Thymus (tissue), 14 donors: ENCODE results near the gene VEZT. TPM values are rescaled to one million over a fixed set of nuclear protein-coding genes. Genes with fewer than 3 reads are reported as not detected.

Experiments
- DNase-seq, 9 donors: peaks; one replicate each; pipeline ENCODE4 v3.0.0-alpha.2; 2013; ENCODE audit warnings: low spot score in 9 of 9, low read depth in 6 of 9, missing footprints in 1 of 9
- H3K27ac ChIP-seq, 2 donors: one replicate each; pipeline ENCODE4 v1.5.1; 2013; ENCODE audit warnings: control low read depth in 1 of 2, low read depth in 1 of 2, low read length in 1 of 2, mild to moderate bottlenecking in 1 of 2, moderate library complexity in 1 of 2
- H3K27me3 ChIP-seq, 2 donors: one replicate each; pipeline ENCODE4 v1.5.1; 2013; ENCODE audit warnings: low read length in 1 of 2; ENCODE audit not compliant: control insufficient read depth in 2 of 2, insufficient read depth in 1 of 2
- H3K36me3 ChIP-seq, 2 donors: one replicate each; pipeline ENCODE4 v1.5.1; 2013; ENCODE audit warnings: low read length in 1 of 2, mild to moderate bottlenecking in 1 of 2, moderate library complexity in 1 of 2; ENCODE audit not compliant: control insufficient read depth in 2 of 2, insufficient read depth in 2 of 2
- H3K4me1 ChIP-seq, 2 donors: one replicate each; pipeline ENCODE4 v1.5.1; 2013; ENCODE audit warnings: low read length in 2 of 2; ENCODE audit not compliant: control insufficient read depth in 2 of 2, insufficient read depth in 2 of 2
- H3K4me3 ChIP-seq, 2 donors: one replicate each; pipeline ENCODE4 v1.5.1; 2013; ENCODE audit warnings: low read length in 2 of 2, control low read depth in 1 of 2, mild to moderate bottlenecking in 1 of 2
- H3K9me3 ChIP-seq, 2 donors: one replicate each; pipeline ENCODE4 v1.5.1; 2013; ENCODE audit warnings: low read length in 1 of 2, mild to moderate bottlenecking in 1 of 2; ENCODE audit not compliant: control insufficient read depth in 2 of 2, insufficient read depth in 1 of 2
- WGBS: extraction: QIAGEN DNeasy Blood & Tissue Kit; methylation state at CpG from one replicate; pipeline ENCODE4 v1.1.7; 2013; 5-methylcytosine and 5-hydroxymethylcytosine counted together
- long read RNA-seq, 10 donors: transcript quantifications; one replicate each; lab custom pipeline, GENCODE V29; 2026
- polyA plus RNA-seq: library from polyadenylated mRNA; stranded (reverse); fragments of 200-250 nt; gene quantifications from one replicate; pipeline ENCODE4 v1.2.3, GENCODE V29; 2013
- total RNA-seq: library from RNA; stranded (reverse); fragments of 120-200 nt; gene quantifications from one replicate; pipeline ENCODE4 v1.2.4, GENCODE V29; 2013
- donor health status: healthy.

VEZT gene, protein sequence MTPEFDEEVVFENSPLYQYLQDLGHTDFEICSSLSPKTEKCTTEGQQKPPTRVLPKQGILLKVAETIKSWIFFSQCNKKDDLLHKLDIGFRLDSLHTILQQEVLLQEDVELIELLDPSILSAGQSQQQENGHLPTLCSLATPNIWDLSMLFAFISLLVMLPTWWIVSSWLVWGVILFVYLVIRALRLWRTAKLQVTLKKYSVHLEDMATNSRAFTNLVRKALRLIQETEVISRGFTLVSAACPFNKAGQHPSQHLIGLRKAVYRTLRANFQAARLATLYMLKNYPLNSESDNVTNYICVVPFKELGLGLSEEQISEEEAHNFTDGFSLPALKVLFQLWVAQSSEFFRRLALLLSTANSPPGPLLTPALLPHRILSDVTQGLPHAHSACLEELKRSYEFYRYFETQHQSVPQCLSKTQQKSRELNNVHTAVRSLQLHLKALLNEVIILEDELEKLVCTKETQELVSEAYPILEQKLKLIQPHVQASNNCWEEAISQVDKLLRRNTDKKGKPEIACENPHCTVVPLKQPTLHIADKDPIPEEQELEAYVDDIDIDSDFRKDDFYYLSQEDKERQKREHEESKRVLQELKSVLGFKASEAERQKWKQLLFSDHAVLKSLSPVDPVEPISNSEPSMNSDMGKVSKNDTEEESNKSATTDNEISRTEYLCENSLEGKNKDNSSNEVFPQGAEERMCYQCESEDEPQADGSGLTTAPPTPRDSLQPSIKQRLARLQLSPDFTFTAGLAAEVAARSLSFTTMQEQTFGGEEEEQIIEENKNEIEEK
- total RNA-seq (54.4 TPM), polyA plus RNA-seq (51.4 TPM)
- long read RNA-seq, donor 1, result 0 reads
- long read RNA-seq, donor 2, result 0 reads
- long read RNA-seq, donor 3, full-length matches to known transcripts, result 8 of 34 reads
- long read RNA-seq, donor 3, partial matches to known transcripts, result 26 of 34 reads
- long read RNA-seq, donor 3, other reads (novel, unspliced or antisense), result 0 of 34 reads
- long read RNA-seq, donor 4, full-length matches to known transcripts, result 3 of 26 reads
- long read RNA-seq, donor 4, partial matches to known transcripts, result 23 of 26 reads
- long read RNA-seq, donor 4, other reads (novel, unspliced or antisense), result 0 of 26 reads
- long read RNA-seq, donor 5, full-length matches to known transcripts, result 8 of 34 reads
- long read RNA-seq, donor 5, partial matches to known transcripts, result 26 of 34 reads
- long read RNA-seq, donor 5, other reads (novel, unspliced or antisense), result 0 of 34 reads
- long read RNA-seq, donor 6, full-length matches to known transcripts, result 7 of 44 reads
- long read RNA-seq, donor 6, partial matches to known transcripts, result 37 of 44 reads
- long read RNA-seq, donor 6, other reads (novel, unspliced or antisense), result 0 of 44 reads
- long read RNA-seq, donor 7, full-length matches to known transcripts, result 7 of 23 reads
- long read RNA-seq, donor 7, partial matches to known transcripts, result 16 of 23 reads
- long read RNA-seq, donor 7, other reads (novel, unspliced or antisense), result 0 of 23 reads
- long read RNA-seq, donor 8, full-length matches to known transcripts, result 4 of 4 reads
- long read RNA-seq, donor 8, partial matches to known transcripts, result 0 of 4 reads
- long read RNA-seq, donor 8, other reads (novel, unspliced or antisense), result 0 of 4 reads
- long read RNA-seq, donor 9, full-length matches to known transcripts, result 6 of 25 reads
- long read RNA-seq, donor 9, partial matches to known transcripts, result 19 of 25 reads
- long read RNA-seq, donor 9, other reads (novel, unspliced or antisense), result 0 of 25 reads
- long read RNA-seq, donor 10, partial matches to known transcripts, result 18 of 18 reads
- long read RNA-seq, donor 10, other reads (novel, unspliced or antisense), result 0 of 18 reads

DNA sequence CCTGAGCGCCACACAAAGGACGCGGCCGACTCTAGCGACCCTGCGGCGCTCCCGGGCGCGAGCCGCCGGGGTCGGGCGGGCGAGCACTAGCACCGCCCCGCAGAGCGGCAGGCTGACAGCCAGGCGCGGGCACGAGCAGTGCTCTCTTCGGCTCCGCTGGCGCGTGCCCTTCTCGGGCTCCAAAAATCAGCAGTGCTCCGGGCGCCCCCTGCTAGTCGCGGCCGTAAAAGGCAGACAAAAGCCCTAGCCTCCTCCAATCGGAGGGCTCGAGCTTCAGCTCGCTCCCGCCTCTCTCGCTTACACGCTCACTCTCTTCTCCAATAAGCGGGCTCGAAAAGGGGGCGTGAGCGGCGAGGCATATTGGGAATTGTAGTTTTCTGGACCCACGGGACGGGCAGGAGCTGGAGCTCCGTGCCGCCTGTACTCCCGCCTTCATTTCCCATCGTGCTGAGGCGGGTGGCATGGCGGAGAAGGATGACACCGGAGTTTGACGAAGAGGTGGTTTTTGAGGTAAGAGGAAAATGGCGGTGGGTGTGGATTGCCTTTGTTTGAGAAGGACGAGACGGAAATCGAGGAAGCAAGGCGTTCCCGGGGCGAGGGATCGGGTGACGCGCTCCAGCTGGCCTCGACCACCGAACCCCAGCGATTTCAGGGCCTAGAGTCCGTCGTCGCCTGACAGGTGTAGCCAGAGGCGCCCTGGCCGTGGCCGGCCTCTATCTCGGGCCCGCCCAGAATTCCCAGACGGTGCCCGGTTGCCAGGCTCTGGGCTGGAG is at the start of gene VEZT, which contains the start of gene FGD6:
Gene VEZT, plus strand, starts transcription at position 431 of the 773 bp plus-strand sequence. Its CDS starts 44 bp downstream, at position 475.
Gene FGD6, minus strand, starts transcription at position 91 of the 773 bp plus-strand sequence. CDS start 227 bp downstream, outside the sequence.
- under 1% methylated on average over 75 of the region's 75 CpGs for WGBS
- no peaks in the 10 kb centered on the region for H3K9me3 ChIP-seq
- H3K27ac ChIP-seq, result peak within 1 kb of the TSS; percentile 90 to 93
- peak within 1 kb of the TSS; percentile 54 to 83 for H3K4me3 ChIP-seq
- DNase-seq, result peak; percentile 94 to 100 (median 99)
- peaks cover 3 to 4% of the 10 kb centered on the region in 2 donors for H3K4me1 ChIP-seq
- H3K36me3 ChIP-seq, result no peaks in the 10 kb centered on the region
- no peaks in the 10 kb centered on the region for H3K27me3 ChIP-seq

DNA sequence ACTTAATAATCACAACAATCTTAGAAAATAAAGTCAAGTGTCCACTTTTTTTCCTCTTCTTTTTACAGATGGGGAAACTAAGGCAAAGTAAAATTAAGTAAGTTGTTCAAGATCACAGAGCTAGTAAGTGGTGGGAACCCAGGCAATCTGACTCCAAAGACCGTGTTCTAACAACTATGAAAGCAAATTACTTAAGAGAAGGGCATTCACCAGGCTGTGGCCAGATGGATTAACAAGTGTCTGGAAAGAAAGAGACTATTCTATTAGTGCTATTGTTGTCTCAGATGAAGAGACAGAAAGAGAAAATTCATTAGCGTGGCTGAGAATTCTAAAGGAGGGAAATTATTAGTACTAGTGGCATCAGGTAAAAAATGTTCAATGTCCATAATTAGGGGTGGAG is 48.9 kb upstream of the VEZT start:
- Histone ChIP-seq H3K27ac (no peak overlapping the region), H3K36me3 (no peaks in the 10 kb centered on the region), H3K4me1 (no peaks in the 10 kb centered on the region), H3K27me3 (no peaks in the 10 kb centered on the region), H3K9me3 (no peaks in the 10 kb centered on the region), H3K4me3 (no peak overlapping the region)
- WGBS, result 97% methylated on average over 2 of the region's 2 CpGs
- DNase-seq, result no peak

DNA sequence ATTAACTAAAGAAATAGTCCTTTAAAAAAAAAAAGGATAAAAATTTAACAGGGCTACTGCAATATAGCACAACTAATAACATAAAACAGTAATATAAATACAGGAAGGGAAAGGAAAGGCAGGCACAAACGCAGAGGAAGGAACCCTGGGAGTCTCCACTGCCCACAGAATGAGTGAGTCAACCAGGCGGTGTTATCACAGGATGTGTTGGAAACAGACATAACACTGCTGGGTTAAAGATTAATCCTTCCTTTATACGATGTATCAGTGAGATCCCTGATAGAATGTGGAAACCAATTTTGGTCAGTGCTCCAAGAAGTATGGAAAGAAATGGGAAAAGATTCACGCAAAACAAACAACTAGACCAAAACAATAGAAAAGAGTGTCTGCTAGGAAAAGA is 48.2 kb upstream of the VEZT start:
- H3K27me3 ChIP-seq, result no peaks in the 10 kb centered on the region
- no peak overlapping the region for H3K4me3 ChIP-seq
- no peaks in the 10 kb centered on the region for H3K4me1 ChIP-seq
- no peak for DNase-seq
- WGBS, result 77% methylated on average over 4 of the region's 4 CpGs
- no peak overlapping the region for H3K27ac ChIP-seq
- no peaks in the 10 kb centered on the region for H3K36me3 ChIP-seq
- no peaks in the 10 kb centered on the region for H3K9me3 ChIP-seq

DNA sequence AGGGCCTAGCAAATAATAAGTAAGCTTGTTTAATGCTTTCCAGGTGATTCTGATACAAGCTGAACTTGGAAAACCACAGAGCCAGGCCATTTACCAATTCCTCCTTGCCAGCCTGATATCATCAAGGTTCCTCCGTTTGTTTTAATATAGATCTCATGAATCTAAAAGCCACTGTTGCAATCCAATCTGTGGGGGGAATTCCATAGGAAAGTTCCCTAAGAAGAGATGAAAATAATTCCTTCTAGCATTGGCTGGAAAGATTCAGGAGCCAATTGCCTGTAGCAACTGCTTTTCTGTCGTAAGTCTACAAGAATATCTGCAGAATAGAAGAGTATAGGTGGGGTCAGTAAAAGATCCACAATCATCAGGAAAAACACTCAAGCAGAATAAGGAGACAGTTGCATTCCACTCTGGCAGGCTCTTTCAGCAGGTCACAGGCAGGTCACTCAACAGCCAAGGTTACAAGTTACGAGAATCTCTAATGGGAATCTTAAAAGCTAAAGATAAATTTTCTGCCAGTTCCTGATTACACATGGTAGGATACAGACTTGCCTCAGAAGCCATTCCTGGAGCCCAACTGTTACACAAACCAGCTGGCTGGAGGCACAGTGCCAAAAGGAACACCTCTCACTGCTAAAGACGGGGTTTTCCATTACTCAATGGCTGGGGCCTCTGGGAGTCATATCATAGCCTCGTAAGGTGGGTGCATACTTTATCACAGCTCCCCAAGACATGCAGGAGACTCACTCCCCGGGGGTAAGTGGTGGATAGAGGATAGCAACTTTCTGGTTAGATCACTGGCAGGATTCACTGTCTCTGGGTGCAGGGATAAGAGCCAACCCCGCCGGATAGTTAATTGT is 44.0 kb upstream of the VEZT start:
- H3K27ac ChIP-seq, result peak overlapping the region; percentile 49 to 59
- no peaks in the 10 kb centered on the region for H3K36me3 ChIP-seq
- no peaks in the 10 kb centered on the region for H3K27me3 ChIP-seq
- H3K9me3 ChIP-seq, result no peaks in the 10 kb centered on the region
- peak in 2 of 9 donors; percentile 2 to 19 for DNase-seq
- WGBS, result 86% methylated on average over 8 of the region's 8 CpGs
- no peaks in the 10 kb centered on the region for H3K4me1 ChIP-seq
- H3K4me3 ChIP-seq, result no peak overlapping the region

DNA sequence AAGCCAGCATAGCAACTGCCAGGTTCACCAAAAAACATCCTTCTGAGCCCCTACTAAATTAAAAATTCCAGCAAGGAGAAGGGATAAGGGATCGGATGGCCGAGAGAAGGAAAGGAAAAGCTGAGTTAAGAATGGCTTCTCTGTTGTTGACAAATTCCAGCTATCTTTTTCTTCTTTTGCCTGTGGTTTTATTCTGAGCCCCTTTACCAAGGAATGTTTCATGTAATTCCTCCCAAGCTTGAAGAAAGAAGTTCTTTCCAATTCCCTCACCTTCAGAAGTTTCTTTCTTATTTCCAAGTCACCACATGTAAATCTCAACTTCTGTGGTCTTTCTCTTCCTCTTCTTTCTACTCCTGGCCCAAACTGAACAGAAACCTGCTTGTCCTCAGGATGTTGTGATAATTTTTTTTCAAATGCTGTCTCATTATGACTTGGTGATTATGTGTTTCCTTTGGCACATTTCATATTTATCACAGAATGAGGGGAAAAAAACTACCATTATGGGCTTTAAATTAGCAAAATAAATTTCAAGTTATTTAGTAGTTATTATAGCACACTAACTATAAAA is 40.3 kb upstream of the VEZT start:
- no peaks in the 10 kb centered on the region for H3K36me3 ChIP-seq
- no peak overlapping the region for H3K4me3 ChIP-seq
- H3K4me1 ChIP-seq, result no peaks in the 10 kb centered on the region
- no peaks in the 10 kb centered on the region for H3K27me3 ChIP-seq
- H3K9me3 ChIP-seq, result no peaks in the 10 kb centered on the region
- no peak overlapping the region for H3K27ac ChIP-seq
- no peak for DNase-seq
- WGBS, result 92% methylated on average over 2 of the region's 2 CpGs

DNA sequence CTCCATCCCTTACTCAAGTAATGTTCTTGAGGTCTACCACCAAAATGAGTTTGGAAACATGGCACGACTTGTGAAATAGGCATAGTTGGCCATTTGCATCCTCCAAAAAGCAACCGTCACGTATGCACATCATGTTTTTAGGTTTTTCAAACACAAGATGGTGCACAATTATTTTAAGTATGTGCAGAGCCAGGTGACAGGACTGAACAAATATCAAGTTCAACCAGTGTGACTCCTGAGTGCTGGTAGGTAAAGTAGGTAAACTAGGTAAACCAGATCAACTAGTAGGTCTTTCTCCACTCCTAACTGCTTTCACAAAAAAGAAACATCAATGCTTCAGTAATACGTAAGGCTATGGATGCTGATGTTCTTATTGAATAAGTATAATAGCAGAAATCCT is 39.5 kb upstream of the VEZT start:
- H3K27me3 ChIP-seq, result no peaks in the 10 kb centered on the region
- no peak for DNase-seq
- H3K4me1 ChIP-seq, result no peaks in the 10 kb centered on the region
- H3K4me3 ChIP-seq, result no peak overlapping the region
- no peak overlapping the region for H3K27ac ChIP-seq
- no peaks in the 10 kb centered on the region for H3K36me3 ChIP-seq
- H3K9me3 ChIP-seq, result no peaks in the 10 kb centered on the region
- WGBS, result 86% methylated on average over 4 of the region's 4 CpGs

DNA sequence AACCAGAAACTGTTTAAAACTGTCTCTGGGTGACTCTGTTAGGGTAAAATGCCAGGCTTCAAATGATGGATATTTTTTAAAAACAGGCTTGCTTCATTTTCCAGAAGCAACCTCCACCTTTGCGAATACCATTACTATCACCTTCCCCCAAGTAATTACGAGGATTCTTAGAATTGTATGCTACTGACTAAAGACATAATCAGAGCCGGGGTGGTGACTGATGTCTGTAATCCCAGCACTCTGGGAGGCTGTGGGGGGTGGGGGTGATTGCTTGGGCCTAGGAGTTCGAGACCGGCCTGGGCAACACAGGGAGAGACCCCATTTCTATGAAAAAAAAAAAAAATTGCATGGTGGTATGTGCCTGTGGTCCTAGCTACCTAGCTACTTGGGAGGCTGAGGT is 38.6 kb upstream of the VEZT start:
- H3K27me3 ChIP-seq, result no peaks in the 10 kb centered on the region
- 78% methylated on average over 5 of the region's 5 CpGs for WGBS

More for the DNA sequence above, 38.6 kb upstream of the VEZT start:
- Histone ChIP-seq H3K4me1 (no peaks in the 10 kb centered on the region), H3K36me3 (no peaks in the 10 kb centered on the region), H3K9me3 (no peaks in the 10 kb centered on the region), H3K27ac (no peak overlapping the region), H3K4me3 (no peak overlapping the region)
- DNase-seq, result no peak
